HUES64 (cell line): Measurements from ENCODE around the gene TNFSF13.

Experiments used
- H3K27ac ChIP-seq: 2 replicates; pipeline ENCODE4 v1.7.0; 2013; ENCODE audit warnings: low read depth, low read length, inconsistent platforms
- H3K27me3 ChIP-seq: 2 replicates; pipeline ENCODE4 v1.6.1; 2013; ENCODE audit warnings: mild to moderate bottlenecking, low read length; ENCODE audit not compliant: insufficient read depth
- H3K36me3 ChIP-seq: 2 replicates; pipeline ENCODE4 v1.6.1; 2013; ENCODE audit warnings: mild to moderate bottlenecking, low read length; ENCODE audit not compliant: insufficient read depth
- H3K4me1 ChIP-seq: 2 replicates; pipeline ENCODE4 v1.6.1; 2013; ENCODE audit warnings: mild to moderate bottlenecking, low read length, moderate library complexity; ENCODE audit not compliant: insufficient read depth
- H3K4me3 ChIP-seq: 2 replicates; pipeline ENCODE4 v1.5.1; 2013; ENCODE audit warnings: mild to moderate bottlenecking, low read length, moderate library complexity
- H3K9ac ChIP-seq: 2 replicates; pipeline ENCODE4 v1.6.1; 2013; ENCODE audit warnings: mild to moderate bottlenecking, low read depth, low read length
- H3K9me3 ChIP-seq: 2 replicates; pipeline ENCODE4 v1.6.1; 2013; ENCODE audit warnings: low read depth, low read length; ENCODE audit not compliant: insufficient read depth
- WGBS: fragments of 150-250, 120-280 bp; methylation state at CpG from one replicate; pipeline ENCODE4 v1.1.7; 2013; ENCODE audit warnings: missing lambda C conversion rate; 5-methylcytosine and 5-hydroxymethylcytosine counted together

Gene TNFSF13

GRCh38 chr17:7576432-7576937 lies 17.9 kb downstream of the TNFSF13 start:
- H3K36me3 ChIP-seq = peaks cover 54% of the 10 kb centered on the region
- H3K4me1 ChIP-seq = peaks cover 16% of the 10 kb centered on the region
- no peaks in the 10 kb centered on the region for H3K27me3 ChIP-seq
- H3K9me3 ChIP-seq = no peaks in the 10 kb centered on the region
- H3K9ac ChIP-seq = 0 out of 2 replicates have a peak overlapping the region, but pooled peaks have one; percentile 3
- no peak overlapping the region for H3K27ac ChIP-seq
- WGBS = 96% methylated on average over 14 of the region's 14 CpGs
- H3K4me3 ChIP-seq = no peak overlapping the region

DNA sequence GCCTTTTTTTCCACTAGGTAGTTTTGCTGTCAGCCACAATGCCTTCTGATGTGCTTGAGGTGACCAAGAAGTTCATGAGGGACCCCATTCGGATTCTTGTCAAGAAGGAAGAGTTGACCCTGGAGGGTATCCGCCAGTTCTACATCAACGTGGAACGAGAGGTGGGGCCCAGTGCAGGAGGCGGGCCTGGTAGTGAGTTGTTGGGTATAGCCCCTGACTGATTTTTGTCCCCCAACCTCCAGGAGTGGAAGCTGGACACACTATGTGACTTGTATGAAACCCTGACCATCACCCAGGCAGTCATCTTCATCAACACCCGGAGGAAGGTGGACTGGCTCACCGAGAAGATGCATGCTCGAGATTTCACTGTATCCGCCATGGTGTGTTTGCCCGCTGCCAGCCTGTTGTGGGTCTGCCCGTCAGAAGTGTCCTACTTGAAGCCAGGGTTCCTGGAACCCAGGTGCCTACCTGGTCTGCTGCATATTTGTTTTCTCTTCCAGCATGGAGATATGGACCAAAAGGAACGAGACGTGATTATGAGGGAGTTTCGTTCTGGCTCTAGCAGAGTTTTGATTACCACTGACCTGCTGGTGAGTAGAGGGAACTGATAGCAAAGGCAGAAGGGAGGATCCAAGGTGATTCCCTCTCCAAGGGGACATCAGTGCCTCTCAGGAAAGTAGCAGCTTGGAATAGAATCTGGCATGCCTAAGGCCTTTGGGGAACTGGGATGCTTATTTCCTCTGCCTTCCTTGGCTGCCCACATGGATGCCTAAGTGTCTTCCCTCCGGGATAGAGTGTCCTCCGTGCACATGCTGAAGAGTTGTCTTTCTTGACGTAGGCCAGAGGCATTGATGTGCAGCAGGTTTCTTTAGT lies 19.0 kb downstream of the TNFSF13 start:
- WGBS = 94% methylated on average over 17 of the region's 17 CpGs
- H3K36me3 ChIP-seq = peaks cover 53% of the 10 kb centered on the region
- no peak overlapping the region for H3K4me3 ChIP-seq
- H3K9me3 ChIP-seq = no peaks in the 10 kb centered on the region
- no peak overlapping the region for H3K27ac ChIP-seq
- no peaks in the 10 kb centered on the region for H3K27me3 ChIP-seq
- H3K9ac ChIP-seq = no peak overlapping the region
- H3K4me1 ChIP-seq = peaks cover 15% of the 10 kb centered on the region

GRCh38 chr17:7579001-7579833 lies 20.7 kb downstream of the TNFSF13 start, which contains the start of gene CD68:
Gene CD68, plus strand, starts transcription at chr17:7579638. Its CDS starts 40 bp downstream, at chr17:7579678.
- Histone ChIP-seq H3K4me3 (no peak within 1 kb of the TSS), H3K27me3 (no peaks in the 10 kb centered on the region), H3K36me3 (peaks cover 48% of the 10 kb centered on the region), H3K4me1 (peaks cover 15% of the 10 kb centered on the region), H3K27ac (peak within 1 kb of the TSS; percentile 49; the same call in 1 of the 2 replicates), H3K9me3 (no peaks in the 10 kb centered on the region), H3K9ac (no peak within 1 kb of the TSS)
- 42% methylated on average over 7 of the region's 7 CpGs for WGBS

DNA sequence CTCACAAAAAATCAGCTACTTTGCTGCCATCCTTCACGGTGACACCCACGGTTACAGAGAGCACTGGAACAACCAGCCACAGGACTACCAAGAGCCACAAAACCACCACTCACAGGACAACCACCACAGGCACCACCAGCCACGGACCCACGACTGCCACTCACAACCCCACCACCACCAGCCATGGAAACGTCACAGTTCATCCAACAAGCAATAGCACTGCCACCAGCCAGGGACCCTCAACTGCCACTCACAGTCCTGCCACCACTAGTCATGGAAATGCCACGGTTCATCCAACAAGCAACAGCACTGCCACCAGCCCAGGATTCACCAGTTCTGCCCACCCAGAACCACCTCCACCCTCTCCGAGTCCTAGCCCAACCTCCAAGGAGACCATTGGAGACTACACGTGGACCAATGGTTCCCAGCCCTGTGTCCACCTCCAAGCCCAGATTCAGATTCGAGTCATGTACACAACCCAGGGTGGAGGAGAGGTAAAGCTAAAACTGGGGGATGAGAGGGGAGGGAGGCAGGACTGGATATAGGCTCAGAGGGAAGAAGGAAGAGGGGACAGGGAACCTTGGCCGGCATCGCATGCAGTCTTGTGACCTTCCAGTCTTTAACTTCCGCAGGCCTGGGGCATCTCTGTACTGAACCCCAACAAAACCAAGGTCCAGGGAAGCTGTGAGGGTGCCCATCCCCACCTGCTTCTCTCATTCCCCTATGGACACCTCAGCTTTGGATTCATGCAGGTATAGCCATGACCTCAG lies 21.5 kb downstream of the TNFSF13 start:
- Histone ChIP-seq H3K27ac (no peak overlapping the region; the same call in 1 of the 2 replicates), H3K9me3 (no peaks in the 10 kb centered on the region), H3K4me3 (no peak overlapping the region), H3K9ac (no peak overlapping the region), H3K36me3 (peaks cover 42% of the 10 kb centered on the region), H3K4me1 (peaks cover 7% of the 10 kb centered on the region; the same call in 1 of the 2 replicates), H3K27me3 (no peaks in the 10 kb centered on the region)
- 87% methylated on average over 12 of the region's 12 CpGs for WGBS

GRCh38 chr17:7580604-7581575 lies 22.3 kb downstream of the TNFSF13 start:
- no peaks in the 10 kb centered on the region for H3K4me1 ChIP-seq
- WGBS = 88% methylated on average over 23 of the region's 23 CpGs
- peaks cover 38% of the 10 kb centered on the region for H3K36me3 ChIP-seq
- no peaks in the 10 kb centered on the region for H3K9me3 ChIP-seq
- no peak overlapping the region for H3K27ac ChIP-seq
- no peaks in the 10 kb centered on the region for H3K27me3 ChIP-seq
- H3K4me3 ChIP-seq = no peak overlapping the region
- H3K9ac ChIP-seq = no peak overlapping the region

DNA sequence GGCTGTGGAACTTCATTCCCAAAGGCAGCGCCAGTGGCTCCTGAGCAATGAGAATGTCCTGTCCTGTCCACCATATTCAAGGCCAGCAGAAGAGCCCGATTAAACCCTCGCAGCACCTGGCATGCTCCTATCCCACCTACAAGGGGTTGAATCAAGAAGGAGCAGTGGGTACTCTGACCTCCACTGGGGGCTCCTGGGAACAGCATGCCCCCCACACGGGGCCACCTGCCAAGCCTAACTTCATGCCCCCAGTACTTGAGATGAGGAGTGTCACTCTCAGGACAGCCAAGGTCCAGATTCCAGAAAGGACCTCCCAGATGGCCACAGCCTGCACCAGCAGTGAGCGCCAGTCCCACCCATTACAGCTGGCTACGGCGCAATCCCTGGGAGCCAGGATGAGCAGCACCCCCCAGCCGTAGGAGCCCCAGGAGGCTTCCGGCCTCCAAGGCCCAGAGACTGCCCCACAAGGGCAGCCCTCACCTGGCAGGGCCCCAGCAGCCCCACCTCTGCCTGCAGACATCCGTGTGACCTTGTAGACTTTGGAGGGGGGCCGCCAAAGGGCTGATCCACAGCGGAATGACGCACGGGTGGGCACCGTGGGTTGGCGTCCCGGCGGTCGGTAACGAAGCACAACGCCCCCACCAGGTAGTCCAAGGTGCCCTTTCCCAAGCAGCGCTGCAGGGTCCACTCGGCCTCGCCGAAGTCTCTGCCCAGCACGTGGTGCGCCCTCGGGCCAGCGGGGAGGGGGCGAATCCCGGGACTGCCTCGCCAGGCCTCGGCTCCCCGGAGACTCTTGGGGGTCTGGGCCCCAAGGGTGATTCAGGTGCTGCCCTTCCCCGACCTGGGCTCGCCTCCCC lies 24.1 kb downstream of the TNFSF13 start:
- no peaks in the 10 kb centered on the region for H3K9me3 ChIP-seq
- H3K4me1 ChIP-seq = no peaks in the 10 kb centered on the region; the same call in 1 of the 2 replicates
- H3K4me3 ChIP-seq = peak overlapping the region; percentile 80
- H3K36me3 ChIP-seq = peaks cover 33% of the 10 kb centered on the region
- WGBS = 93% methylated on average over 36 of the region's 36 CpGs
- H3K9ac ChIP-seq = peak overlapping the region; percentile 98
- H3K27ac ChIP-seq = peak overlapping the region; percentile 98
- H3K27me3 ChIP-seq = no peaks in the 10 kb centered on the region

GRCh38 chr17:7583253-7584109 lies 24.9 kb downstream of the TNFSF13 start, which contains the start of gene MPDU1:
Gene MPDU1, plus strand, starts transcription at chr17:7583852. Its CDS starts 11 bp downstream, at chr17:7583863.
- H3K4me1 ChIP-seq = no peaks in the 10 kb centered on the region; the same call in 1 of the 2 replicates
- peak within 1 kb of the TSS; percentile 80 for H3K4me3 ChIP-seq
- H3K27ac ChIP-seq = peak within 1 kb of the TSS; percentile 98
- 64% methylated on average over 69 of the region's 69 CpGs for WGBS
- no peaks in the 10 kb centered on the region for H3K9me3 ChIP-seq
- H3K9ac ChIP-seq = peak within 1 kb of the TSS; percentile 98
- peaks cover 28% of the 10 kb centered on the region for H3K36me3 ChIP-seq
- no peaks in the 10 kb centered on the region for H3K27me3 ChIP-seq

DNA sequence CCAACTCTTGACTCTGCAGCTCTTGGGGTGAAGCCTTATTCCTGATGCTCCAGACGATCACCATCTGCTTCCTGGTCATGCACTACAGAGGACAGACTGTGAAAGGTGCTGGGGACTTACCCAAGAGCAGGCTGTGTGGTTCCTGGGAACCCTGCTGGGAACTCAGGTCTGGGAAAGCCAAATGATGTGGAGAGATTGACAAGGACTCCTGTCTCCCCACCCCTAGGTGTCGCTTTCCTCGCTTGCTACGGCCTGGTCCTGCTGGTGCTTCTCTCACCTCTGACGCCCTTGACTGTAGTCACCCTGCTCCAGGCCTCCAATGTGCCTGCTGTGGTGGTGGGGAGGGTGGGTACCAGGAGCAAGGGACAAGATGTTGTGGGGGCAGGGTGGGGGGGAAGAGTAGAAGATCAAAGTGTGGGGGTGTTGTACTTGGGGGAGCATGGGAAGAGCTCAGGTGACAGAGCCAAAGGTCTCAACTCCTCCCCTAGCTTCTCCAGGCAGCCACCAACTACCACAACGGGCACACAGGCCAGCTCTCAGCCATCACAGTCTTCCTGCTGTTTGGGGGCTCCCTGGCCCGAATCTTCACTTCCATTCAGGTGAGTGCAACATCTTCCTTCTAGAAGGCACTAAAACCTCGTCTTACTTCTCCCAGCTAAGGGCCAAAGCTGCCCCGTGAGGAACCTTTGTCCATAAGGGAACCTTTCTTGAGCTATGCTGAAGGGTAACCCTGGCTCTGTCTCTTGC lies 28.3 kb downstream of the TNFSF13 start:
- Histone ChIP-seq H3K9ac (no peak overlapping the region), H3K4me3 (no peak overlapping the region)

More for the DNA sequence above, 28.3 kb downstream of the TNFSF13 start:
- H3K27me3 ChIP-seq = no peaks in the 10 kb centered on the region
- peaks cover 14% of the 10 kb centered on the region for H3K4me1 ChIP-seq
- no peak overlapping the region for H3K27ac ChIP-seq
- WGBS = 84% methylated on average over 9 of the region's 9 CpGs
- H3K36me3 ChIP-seq = peaks cover 29% of the 10 kb centered on the region
- no peaks in the 10 kb centered on the region for H3K9me3 ChIP-seq
